Erythroblast (primary cell): ENCODE results near the gene B3GALNT2.

Experiments used
- DNase-seq, 2 experiments: peaks; one replicate each; lab custom pipeline; 2025; lab: John Stamatoyannopoulos, UW
- GATA1 ChIP-seq: IDR thresholded peaks from 2 replicates; pipeline ENCODE4 v1.6.1; 2011; ENCODE audit warnings: low read depth, mild to moderate bottlenecking, control low read depth, low read length, moderate library complexity
- POLR2A ChIP-seq: IDR thresholded peaks from 2 replicates; pipeline ENCODE4 v1.6.1; 2011; ENCODE audit warnings: mild to moderate bottlenecking, low read length

B3GALNT2 gene

DNA sequence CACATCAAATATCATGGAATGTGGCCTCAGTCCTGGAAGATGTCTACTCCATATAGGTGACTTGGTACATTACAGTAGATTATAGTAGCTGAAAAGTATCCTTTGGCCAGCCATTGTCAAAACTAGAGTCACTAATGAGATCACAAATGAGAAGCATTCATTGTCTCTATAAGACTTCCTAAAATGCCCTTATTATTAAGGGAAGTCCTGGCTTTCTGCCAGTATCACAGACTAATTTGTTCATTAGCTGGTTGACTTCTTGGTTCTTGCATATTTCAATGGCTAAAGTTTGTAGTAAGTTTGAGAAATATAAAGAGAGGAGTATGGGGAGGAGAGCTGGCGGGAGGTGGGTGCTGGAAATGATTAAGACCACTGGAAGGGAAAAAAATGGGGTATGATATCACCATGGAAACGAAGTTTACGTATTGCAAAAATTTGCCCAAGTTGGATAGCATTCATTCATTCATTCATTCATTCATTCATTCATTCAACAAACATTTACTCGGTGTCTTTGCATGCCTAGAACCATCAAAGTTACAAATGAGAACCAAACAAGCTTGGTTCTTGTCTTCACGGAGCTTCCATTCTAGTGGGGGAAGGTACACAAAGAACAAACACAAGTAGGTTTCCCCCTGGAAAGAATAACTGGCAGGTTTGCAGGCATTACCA, 11.7 kb upstream of the B3GALNT2 start:
- TF ChIP-seq GATA1 (no peak), POLR2A (no peak)
- no peak for DNase-seq

- TF ChIP-seq POLR2A (no peak), GATA1 (no peak)
- peak; percentile 75 to 83 for DNase-seq
These were observed 9.5 kb upstream of the B3GALNT2 start for GRCh38 chr1:235513495-235514366.

GRCh38 chr1:235511470-235512240, 7.4 kb upstream of the B3GALNT2 start:
- peak in 1 of 2 experiments; percentile 11 for DNase-seq

GRCh38 chr1:235510823-235511222, 6.6 kb upstream of the B3GALNT2 start:
- DNase-seq: no peak
- TF ChIP-seq POLR2A (no peak), GATA1 (no peak)

More at GRCh38 chr1:235511470-235512240, 7.4 kb upstream of the B3GALNT2 start:
- TF ChIP-seq POLR2A (no peak), GATA1 (no peak)

- TF ChIP-seq GATA1: no peak
- TF ChIP-seq POLR2A: no peak
- DNase-seq: no peak
These were observed 3.4 kb upstream of the B3GALNT2 start for GRCh38 chr1:235507623-235508022.

DNA sequence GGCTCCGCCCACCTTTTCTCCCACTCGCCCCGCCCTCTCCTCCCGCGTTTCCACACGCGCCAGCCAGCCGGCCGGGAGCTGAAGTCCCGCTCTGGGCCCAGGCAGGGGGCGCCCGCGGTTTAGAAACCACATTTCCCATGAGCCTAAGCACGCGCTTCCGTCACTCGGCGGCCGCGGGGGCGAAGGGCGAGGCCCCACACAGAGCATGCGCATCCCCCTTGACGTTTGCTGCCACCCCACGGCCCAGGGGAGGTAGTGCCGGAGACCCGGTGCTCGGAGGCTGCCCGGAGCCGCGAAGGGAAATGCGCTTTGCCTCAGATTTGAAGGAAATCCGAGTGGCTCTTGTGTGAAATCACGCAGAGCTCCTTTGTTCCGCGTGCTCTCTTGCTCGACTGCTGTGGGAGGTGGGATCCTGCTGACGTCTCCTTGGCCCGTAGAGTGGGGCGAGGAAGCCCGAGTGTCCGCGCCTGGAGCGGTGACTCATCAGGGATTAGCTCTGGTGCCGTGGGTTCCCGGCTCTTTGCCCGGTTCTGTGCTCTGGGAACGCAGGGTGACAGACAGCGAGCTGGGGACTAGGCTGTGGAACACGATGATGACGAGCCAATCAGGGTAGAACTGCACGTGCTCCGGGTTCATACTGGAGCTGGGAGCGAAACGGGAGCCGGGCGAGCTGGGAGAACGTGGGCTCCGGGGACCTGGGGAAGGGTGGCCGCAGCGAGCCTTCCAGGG, 406 bp upstream of the B3GALNT2 start:
- DNase-seq: peak; percentile 100
- TF ChIP-seq POLR2A (peak; percentile 79), GATA1 (no peak)

DNA sequence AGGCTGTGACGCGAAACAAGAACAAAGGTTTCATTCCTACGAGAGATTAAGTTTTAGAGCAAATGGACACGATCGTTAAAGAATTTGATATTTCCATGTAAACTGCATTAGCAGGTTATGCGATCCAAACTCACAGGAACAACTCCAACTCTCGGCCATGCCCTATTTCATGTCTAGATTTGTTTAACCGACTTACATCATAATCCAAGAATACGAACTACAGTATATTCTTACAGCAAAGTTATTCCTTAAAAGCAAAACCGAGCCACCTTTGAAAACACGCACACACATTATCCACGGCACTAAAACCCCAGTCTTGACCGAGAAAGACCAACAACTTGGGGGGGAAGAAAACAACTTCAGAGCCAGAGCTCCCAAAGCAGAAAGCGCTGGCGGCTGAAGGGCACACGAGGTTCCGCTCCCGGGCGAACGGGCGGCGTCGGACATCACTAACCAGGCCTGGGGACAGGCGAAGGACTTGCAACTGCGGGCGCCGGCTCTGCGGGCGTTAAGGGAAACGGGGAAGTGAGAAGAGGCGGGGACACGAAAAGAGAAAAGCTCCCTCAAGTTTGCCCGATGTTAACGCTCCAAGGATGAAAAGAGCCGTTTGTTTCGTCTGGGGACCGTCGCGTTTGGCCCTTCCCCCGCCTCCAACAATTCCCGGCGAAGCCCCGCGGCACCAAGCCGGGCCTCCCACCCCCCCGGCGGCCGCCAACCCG, 690 bp downstream of the B3GALNT2 start:
- TF ChIP-seq GATA1 (no peak), POLR2A (no peak)
- DNase-seq: peak; percentile 72 to 80

DNA sequence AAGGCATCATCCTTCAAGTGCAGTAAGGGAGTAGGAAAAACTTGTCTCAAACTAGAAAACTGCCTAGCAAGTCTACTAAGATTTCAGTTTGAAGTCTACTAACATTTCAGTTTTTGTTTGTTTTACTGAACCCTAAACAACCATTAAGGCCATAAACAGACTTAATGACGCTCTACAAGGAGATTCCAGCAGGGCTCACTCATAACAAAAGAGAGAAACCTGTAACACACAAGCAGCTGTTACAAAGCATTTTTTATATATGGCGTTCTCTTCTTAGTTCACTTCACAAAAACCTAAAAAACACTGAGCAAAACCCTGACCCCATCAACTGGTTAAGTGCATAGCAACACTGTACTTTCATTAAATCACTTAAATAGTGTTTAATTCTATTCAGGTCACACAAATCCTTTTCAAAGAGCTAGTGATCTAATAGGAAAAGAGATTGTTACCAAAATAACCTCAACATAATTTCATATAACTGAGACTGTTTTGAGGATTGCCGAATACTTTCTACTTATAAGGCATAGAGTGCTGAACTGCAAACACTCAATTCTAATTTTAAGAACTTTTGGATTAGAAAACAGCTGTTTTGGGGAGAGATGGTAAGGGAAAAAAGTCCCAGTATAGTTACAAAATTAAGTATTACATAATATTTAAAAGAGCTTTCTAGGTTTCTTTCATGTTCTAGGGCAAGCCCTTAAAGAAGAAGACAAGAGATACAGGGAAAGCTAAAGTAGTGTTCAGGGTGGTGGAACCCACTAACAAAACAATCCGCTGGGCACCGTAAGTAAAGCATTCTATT, 1.4 kb downstream of the B3GALNT2 start:
- TF ChIP-seq POLR2A: no peak
- TF ChIP-seq GATA1: no peak
- peak; percentile 34 to 47 for DNase-seq

DNA sequence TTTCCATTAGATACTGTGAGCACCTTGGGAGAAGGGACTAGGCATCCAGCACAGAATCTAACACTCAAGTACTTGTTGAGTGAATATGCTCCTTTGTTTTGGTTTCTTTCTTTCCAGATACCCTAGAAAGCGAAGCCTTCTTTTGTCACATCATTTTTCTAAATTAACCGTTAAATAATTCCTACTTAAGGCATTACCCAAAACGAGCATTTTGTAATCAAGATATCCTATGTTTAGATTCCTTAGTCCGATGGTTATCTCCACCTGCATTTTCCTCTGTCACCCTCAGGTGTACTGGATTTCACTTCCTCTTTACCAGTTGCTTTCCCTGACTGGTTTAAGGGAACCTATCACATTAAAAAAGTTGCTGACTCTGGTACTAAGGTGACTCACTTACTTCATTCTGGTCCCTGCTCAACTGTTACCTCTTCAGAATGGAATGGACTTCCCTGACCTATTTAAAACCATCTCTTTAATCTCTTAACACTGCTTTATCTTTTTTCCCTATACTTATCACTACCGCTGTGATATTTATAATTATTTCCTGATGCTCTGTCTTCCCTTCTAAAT, 3.2 kb downstream of the B3GALNT2 start:
- peak; percentile 35 to 51 for DNase-seq
- TF ChIP-seq GATA1 (no peak), POLR2A (no peak)

DNA sequence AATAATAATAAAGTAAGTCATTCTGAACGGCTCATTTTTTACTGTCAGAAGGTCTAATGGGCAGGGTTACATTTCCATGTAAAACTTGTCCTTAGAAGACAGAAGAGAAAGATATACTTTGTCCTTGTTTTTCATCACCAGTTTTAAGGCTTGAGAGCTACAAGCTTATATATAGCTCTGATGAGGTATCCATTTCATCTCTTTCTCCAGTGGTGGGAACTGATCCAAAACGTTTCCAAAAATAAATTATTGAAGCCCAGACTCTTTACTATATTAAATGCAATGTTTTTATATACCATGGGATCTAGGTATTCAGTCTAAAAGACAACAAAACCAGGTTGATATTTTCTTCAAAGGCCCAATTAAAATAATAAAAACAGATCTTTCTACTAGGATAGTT, 8.7 kb downstream of the B3GALNT2 start:
- DNase-seq: no peak
- TF ChIP-seq POLR2A: no peak
- TF ChIP-seq GATA1: no peak

GRCh38 chr1:235495030-235495429, 9.2 kb downstream of the B3GALNT2 start:
- DNase-seq: no peak
- TF ChIP-seq GATA1 (no peak), POLR2A (no peak)
